Adipocyte (in vitro differentiated cells): ENCODE results near the gene GSTM5.
"Not testable (repeated sequence)": the region's sequence is repeated elsewhere in the genome, so short reads cannot be mapped to it uniquely, and the experiment has no call there.

ENCODE experiments used
- DNase-seq: peaks from one replicate; pipeline ENCODE4 v3.0.0-alpha.2; 2015; ENCODE audit warnings: low read depth
- H3K27me3 ChIP-seq: replicated peaks from 2 replicates; pipeline ENCODE4 v1.7.0; 2013; ENCODE audit warnings: mild to moderate bottlenecking, low read length, moderate library complexity; ENCODE audit not compliant: control insufficient read depth, insufficient read depth
- H3K36me3 ChIP-seq: 2 replicates; pipeline ENCODE4 v1.7.0; 2013; ENCODE audit warnings: low read length, mild to moderate bottlenecking, moderate library complexity; ENCODE audit not compliant: control insufficient read depth, insufficient read depth, severe bottlenecking
- H3K4me1 ChIP-seq: 2 replicates; pipeline ENCODE4 v1.7.0; 2013; ENCODE audit warnings: mild to moderate bottlenecking, low read length, moderate library complexity; ENCODE audit not compliant: control insufficient read depth, insufficient read depth
- H3K4me3 ChIP-seq: 2 replicates; pipeline ENCODE4 v1.7.0; 2013; ENCODE audit warnings: mild to moderate bottlenecking, low read length, moderate library complexity
- H3K9ac ChIP-seq: 2 replicates; pipeline ENCODE4 v1.7.0; 2013; ENCODE audit warnings: mild to moderate bottlenecking, low read length, moderate library complexity
- H3K9me3 ChIP-seq: 2 replicates; pipeline ENCODE4 v1.7.0; 2013; ENCODE audit warnings: mild to moderate bottlenecking, low read length, moderate library complexity; ENCODE audit not compliant: control insufficient read depth

GSTM5 gene

DNA sequence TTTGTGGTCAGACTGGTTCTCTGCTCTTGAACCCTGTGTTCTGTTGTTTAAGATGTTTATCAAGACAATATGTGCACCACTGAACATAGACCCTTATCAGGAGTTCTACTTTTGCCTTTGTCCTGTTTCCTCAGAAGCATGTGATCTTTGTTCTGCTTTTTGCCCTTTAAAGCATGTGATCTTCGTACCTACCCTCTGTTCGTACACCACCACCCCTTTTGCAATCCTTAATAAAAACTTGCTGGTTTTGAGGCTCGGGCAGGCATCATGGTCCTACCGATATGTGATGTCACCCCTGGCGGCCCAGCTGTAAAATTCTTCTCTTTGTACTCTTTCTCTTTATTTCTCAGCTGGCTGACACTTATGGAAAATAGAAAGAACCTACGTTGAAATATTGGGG, 27.3 kb upstream of the GSTM5 start:
- not testable (repeated sequence) for H3K9ac ChIP-seq, H3K27me3 ChIP-seq, H3K4me3 ChIP-seq, DNase-seq, H3K4me1 ChIP-seq, H3K36me3 ChIP-seq, H3K9me3 ChIP-seq

DNA sequence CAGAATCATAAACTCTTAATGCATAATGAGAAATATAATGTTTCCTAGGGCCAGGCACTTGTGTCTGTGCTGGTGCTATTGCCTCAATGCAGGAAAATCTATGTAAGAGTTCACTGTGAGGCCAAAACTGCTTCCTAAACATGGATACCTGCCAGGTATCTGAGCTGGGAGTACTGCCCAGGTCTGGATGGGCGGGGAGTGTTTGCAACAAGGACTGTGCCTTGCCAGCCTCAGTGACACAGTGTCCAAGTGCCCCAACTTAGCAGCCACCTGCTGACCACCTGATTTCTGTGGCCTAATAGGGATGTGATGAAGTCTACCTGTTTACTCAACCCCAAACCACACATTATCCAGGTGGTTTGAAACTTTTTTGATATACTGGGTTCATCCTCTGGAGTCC, 26.7 kb upstream of the GSTM5 start:
- H3K9ac ChIP-seq, DNase-seq, H3K4me3 ChIP-seq, H3K36me3 ChIP-seq, H3K9me3 ChIP-seq, H3K4me1 ChIP-seq, H3K27me3 ChIP-seq: not testable (repeated sequence)

DNA sequence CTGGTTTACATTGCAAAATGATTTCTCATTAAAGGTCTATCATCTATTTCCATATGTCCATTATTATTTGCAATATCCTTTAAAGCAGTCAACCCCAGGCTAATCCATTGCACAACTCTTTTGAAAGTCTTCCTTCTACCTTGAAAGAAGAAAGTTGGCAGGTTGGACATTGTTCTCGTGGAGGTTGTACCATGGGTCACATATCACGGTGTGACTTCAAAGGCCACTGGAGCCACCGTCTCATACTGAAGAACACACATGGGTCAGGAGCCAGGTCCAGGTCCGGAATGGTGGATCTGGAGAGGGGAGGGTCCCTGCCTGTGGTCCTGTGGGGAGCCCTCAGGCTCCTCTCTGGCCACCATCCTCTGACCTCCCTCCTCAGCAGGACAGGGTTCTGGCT, 26.2 kb upstream of the GSTM5 start:
- not testable (repeated sequence) for H3K36me3 ChIP-seq, H3K9ac ChIP-seq, H3K27me3 ChIP-seq, H3K4me3 ChIP-seq, DNase-seq, H3K4me1 ChIP-seq, H3K9me3 ChIP-seq

DNA sequence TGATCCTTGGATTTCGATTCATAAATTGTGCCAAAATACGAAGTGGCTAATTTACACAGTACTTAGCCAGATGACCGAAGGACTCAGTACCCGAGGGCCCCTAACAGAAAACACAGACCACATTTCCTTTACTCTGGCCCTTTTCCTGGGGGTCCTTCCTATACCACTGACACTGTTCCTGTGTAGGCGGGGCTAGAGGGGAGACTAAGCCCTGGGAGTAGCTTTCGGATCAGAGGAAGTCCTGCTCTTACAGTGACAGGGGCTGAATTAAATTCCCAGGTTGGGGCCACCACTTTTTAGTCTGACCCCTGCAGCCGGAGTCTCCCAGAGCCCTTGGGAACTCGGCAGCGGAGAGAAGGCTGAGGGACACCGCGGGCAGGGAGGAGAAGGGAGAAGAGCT, 24.9 kb upstream of the GSTM5 start:
- H3K27me3 ChIP-seq, H3K36me3 ChIP-seq, DNase-seq, H3K9me3 ChIP-seq, H3K4me1 ChIP-seq, H3K4me3 ChIP-seq, H3K9ac ChIP-seq: not testable (repeated sequence)

DNA sequence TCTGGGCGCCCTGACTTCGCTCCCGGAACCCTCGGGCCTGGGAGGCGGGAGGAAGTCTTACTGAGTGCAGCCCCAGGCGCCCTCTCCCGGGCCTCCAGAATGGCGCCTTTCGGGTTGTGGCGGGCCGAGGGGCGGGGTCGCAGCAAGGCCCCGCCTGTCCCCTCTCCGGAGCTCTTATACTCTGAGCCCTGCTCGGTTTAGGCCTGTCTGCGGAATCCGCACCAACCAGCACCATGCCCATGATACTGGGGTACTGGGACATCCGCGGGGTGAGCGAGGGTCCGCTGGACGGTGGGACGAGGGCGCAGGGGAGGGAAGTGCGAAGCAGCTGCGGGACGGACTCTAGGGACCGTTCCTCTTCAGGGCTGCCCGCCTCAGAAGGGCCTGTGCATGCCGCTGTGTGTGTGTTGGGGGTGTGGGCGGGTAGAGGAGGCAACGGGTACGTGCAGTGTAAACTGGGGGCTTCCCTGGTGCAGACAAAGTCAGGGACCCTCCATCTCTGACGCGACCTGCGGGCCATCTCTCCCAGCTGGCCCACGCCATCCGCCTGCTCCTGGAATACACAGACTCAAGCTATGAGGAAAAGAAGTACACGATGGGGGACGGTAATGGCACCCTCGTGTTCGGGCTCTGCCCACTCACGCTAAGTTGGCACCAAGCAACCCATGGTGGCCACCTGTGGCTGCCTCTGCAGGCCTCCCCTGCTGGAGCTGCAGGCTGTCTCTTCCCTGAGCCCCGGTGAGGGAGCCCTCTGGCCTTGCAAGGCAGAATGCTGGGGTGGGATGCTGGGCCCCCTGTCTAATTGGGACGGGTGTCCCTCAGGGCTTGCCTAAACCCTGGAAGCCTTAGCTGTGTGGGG, 24.2 kb upstream of the GSTM5 start, which contains the start of gene GSTM1:
Gene GSTM1 (plus strand): TSS at position 177 of the 859 bp plus-strand sequence. CDS start 57 bp downstream, at position 234.
- H3K4me3 ChIP-seq: no peak within 1 kb of the TSS

DNA sequence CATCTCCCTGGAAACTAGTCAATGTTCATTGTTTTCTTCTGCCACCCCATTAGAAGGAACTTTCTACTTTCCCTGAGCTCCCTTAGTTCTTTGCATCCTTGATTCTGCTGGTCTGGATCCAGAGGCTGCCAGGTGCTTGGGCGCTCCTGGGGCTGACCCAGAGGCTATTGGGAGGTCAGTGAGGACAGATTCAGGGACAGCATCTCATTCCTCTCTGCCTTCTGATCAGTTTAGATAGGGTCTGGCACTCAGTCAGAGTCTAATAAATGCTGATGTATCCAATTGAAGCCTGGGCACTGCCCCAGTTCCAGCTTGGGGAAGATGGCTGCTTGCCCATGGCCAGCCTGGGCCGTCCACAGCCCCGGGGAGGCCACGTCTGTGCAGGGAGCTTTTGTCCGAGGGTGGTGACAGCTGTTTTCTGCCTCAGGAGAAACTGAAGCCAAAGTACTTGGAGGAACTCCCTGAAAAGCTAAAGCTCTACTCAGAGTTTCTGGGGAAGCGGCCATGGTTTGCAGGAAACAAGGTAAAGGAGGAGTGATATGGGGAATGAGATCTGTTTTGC, 22.1 kb upstream of the GSTM5 start:
- Histone ChIP-seq H3K36me3 (no peaks in the 10 kb centered on the region), H3K27me3 (no peaks in the 10 kb centered on the region), H3K4me1 (no peaks in the 10 kb centered on the region), H3K4me3 (no peak overlapping the region), H3K9ac (no peak overlapping the region), H3K9me3 (no peaks in the 10 kb centered on the region)
- DNase-seq: no peak

More for the DNA sequence above, 24.2 kb upstream of the GSTM5 start, which contains the start of gene GSTM1:
- H3K4me1 ChIP-seq: no peaks in the 10 kb centered on the region
- no peaks in the 10 kb centered on the region for H3K36me3 ChIP-seq
- no peaks in the 10 kb centered on the region for H3K27me3 ChIP-seq
- DNase-seq: no peak
- H3K9me3 ChIP-seq: no peaks in the 10 kb centered on the region
- no peak within 1 kb of the TSS for H3K9ac ChIP-seq

DNA sequence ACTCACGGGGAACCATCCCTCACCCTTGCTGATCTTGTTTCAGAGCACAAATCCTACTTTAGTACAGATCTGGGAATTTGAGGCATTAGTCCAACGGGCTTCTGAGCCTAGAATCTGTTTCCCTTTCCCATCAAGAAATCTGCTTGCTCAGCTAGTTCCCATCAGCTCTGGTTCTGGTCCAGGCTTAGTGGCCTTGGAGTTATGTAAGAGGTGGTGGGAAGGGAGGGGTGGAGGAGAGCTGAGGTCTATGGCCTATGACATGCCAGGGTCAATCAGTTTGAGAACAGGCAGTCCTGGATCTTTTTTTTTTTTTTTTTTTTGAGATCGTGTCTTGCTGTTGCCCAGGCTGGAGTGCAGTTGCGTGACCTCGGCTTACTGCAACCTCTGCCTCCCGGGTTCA, 20.3 kb upstream of the GSTM5 start:
- Histone ChIP-seq H3K9me3 (no peaks in the 10 kb centered on the region), H3K4me3 (no peak overlapping the region), H3K27me3 (no peaks in the 10 kb centered on the region), H3K4me1 (no peaks in the 10 kb centered on the region), H3K9ac (no peak overlapping the region), H3K36me3 (no peaks in the 10 kb centered on the region)
- DNase-seq: no peak

DNA sequence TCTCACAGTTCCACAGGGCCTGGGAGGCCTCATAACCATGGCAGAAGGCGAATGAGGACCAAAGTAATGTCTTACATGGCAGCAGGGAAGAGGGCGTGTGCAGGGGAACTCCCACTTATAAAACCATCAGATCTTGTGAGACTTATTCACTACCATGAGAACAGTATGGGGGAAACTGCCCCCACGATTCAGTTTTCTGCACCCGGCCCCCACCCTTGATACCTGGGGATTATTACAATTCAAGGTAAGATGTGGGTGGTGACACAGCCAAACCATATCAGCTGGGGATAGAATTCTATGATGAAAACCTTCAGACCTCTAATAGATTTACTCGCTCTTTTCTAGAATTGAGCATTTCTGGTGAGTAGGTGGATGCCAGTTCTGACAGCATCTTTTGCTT, 17.7 kb upstream of the GSTM5 start:
- not testable (repeated sequence) for H3K9ac ChIP-seq, H3K36me3 ChIP-seq, H3K4me3 ChIP-seq, H3K4me1 ChIP-seq, DNase-seq, H3K27me3 ChIP-seq, H3K9me3 ChIP-seq

DNA sequence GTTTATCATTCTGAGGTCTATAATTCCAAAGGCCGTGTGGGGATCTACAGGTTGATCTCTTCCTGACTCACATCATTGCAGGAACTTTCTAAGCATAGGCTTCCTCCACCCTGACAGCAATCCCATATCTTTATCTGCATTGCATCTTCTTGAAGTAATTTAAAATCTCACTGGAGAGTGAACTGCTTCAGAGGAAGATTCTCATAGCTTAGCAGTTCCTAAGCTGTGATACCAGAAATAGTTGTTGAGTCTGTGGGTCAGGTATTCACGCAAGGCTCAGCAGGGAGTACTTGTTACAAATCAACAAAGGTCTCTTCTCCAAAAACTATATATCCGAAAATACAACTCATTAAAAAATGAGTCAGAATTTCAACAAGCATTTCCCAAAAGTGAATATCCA, 16.9 kb upstream of the GSTM5 start:
- not testable (repeated sequence) for H3K4me3 ChIP-seq, H3K9ac ChIP-seq, H3K4me1 ChIP-seq, H3K9me3 ChIP-seq, DNase-seq, H3K27me3 ChIP-seq, H3K36me3 ChIP-seq

DNA sequence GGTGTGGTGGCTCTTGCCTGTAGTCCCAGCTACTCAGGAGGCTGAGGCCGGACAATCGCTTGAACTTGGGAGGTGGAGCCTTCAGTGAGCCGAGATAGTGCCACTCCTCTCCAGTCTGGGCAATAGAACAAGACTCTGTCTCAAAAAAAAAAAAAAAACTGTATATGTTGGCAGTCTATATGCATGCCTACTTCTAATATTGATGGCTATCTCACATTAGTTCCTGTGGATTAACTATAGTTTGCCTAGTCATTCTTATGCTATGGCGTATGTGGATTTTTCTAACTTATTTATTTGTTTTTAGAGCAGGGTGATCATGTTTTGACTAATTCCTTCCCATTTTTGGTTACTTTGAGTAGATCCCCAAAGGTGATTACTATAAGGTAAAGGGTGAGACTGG, 15.0 kb upstream of the GSTM5 start:
- no peaks in the 10 kb centered on the region for H3K36me3 ChIP-seq
- H3K4me3 ChIP-seq: no peak overlapping the region
- no peak for DNase-seq
- H3K9ac ChIP-seq: no peak overlapping the region
- no peaks in the 10 kb centered on the region for H3K27me3 ChIP-seq
- H3K4me1 ChIP-seq: no peaks in the 10 kb centered on the region
- H3K9me3 ChIP-seq: no peaks in the 10 kb centered on the region

- not testable (repeated sequence) for H3K9me3 ChIP-seq, H3K36me3 ChIP-seq, H3K4me3 ChIP-seq, H3K27me3 ChIP-seq, H3K4me1 ChIP-seq, H3K9ac ChIP-seq, DNase-seq
Observed at GRCh38 chr1:109697861-109698260, 14.2 kb upstream of the GSTM5 start.

GRCh38 chr1:109702940-109703339, 9.1 kb upstream of the GSTM5 start:
- H3K27me3 ChIP-seq, H3K4me1 ChIP-seq, H3K4me3 ChIP-seq, DNase-seq, H3K9ac ChIP-seq, H3K36me3 ChIP-seq, H3K9me3 ChIP-seq: not testable (repeated sequence)
